Fibroblast of villous mesenchyme (primary cell): ENCODE data around the gene SRI. TPM values are rescaled to one million over a fixed set of nuclear protein-coding genes. Genes with fewer than 3 reads are reported as not detected.
A peak's percentile ranks its signal among the peaks of the same experiment; 100 is the strongest.

Experiments
- DNase-seq: peaks from one replicate; pipeline ENCODE4 v3.0.0-alpha.2; 2010; ENCODE audit warnings: low read depth
- H3K4me3 ChIP-seq: 2 replicates; pipeline ENCODE4 v1.5.1; 2011; ENCODE audit warnings: low read depth, mild to moderate bottlenecking, low read length
- total RNA-seq: library from RNA; depleted of rRNA; stranded (reverse); fragments of >200 nt; gene quantifications from 2 replicates; pipeline ENCODE4 v1.2.3, GENCODE V29; 2012
- TF ChIP-seq, protein P1 (sequence below): IDR thresholded peaks from 2 replicates; pipeline ENCODE4 v1.5.1; 2012; ENCODE audit warnings: low read depth, mild to moderate bottlenecking, low read length; ENCODE audit not compliant: insufficient read depth

Gene SRI
- total RNA-seq, 1 donor, result 81.2 TPM

GRCh38 chr7:88191911-88192310, 27.9 kb downstream of the SRI start:
- H3K4me3 ChIP-seq, result no peak overlapping the region
- no peak for DNase-seq
- TF ChIP-seq, protein P1, sequence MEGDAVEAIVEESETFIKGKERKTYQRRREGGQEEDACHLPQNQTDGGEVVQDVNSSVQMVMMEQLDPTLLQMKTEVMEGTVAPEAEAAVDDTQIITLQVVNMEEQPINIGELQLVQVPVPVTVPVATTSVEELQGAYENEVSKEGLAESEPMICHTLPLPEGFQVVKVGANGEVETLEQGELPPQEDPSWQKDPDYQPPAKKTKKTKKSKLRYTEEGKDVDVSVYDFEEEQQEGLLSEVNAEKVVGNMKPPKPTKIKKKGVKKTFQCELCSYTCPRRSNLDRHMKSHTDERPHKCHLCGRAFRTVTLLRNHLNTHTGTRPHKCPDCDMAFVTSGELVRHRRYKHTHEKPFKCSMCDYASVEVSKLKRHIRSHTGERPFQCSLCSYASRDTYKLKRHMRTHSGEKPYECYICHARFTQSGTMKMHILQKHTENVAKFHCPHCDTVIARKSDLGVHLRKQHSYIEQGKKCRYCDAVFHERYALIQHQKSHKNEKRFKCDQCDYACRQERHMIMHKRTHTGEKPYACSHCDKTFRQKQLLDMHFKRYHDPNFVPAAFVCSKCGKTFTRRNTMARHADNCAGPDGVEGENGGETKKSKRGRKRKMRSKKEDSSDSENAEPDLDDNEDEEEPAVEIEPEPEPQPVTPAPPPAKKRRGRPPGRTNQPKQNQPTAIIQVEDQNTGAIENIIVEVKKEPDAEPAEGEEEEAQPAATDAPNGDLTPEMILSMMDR, result no peak

DNA sequence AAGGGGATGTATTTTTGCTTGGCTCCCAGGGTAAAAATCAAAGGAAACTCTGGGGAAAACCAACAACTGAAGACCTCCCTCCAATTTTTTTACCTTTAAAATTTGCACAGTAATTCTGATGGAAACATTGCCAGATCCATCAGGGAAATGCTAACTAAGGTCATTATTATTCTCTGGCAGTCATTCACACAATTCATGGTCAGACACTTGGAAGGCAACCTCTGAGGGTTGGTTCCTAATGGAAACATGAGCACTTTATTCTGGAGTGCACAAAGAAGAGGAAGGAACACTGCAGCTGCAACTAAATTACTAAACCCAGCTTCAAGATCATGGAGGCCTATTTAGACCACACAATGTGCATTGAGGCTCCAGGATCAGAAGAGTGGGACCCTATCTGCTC, 34.2 kb downstream of the SRI start:
- no peak for DNase-seq
- no peak overlapping the region for H3K4me3 ChIP-seq
- TF ChIP-seq, protein P1, result no peak

- no peak overlapping the region for H3K4me3 ChIP-seq
- DNase-seq, result peak; percentile 3
- TF ChIP-seq, protein P1, result no peak
Observed at GRCh38 chr7:88184848-88185304, 35.0 kb downstream of the SRI start.

DNA sequence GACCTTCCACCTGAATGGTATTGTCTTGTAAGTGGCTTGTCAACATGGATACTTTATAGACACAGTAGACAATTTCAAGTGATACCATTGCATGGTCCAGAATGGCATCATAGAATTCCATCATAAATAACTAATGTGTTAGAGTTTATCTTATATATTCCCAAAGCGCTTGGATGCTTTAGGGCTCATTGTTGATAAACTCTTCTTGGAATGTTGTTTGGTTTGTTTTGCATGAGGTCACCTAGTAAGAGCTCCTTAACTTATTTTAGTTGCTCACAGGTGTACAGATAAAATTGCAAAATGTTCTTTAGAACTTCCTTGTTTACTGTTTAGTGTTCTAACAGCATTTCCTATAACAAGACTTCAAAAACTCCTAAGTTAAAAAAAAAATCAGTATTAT, 36.8 kb downstream of the SRI start:
- no peak overlapping the region for H3K4me3 ChIP-seq
- no peak for DNase-seq

DNA sequence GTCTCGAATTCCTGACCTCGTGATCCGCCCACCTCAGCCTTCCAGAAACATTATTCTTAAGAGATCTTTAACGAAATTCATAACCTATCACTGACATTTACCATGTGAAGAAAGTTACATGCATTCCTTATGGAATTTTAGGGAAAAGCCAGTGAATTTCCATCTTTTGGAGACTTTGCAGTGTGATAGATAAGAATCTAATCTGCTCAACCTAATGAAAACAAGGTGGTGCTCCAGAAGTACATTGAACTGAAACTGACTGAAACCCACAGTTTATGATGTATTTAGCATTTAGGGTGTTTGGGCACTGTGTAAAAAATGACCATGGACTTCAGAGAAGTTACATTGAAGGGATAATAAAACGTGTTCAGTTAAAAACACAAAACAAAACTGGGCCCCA, 43.6 kb downstream of the SRI start:
- DNase-seq, result no peak
- TF ChIP-seq, protein P1, result no peak
- no peak overlapping the region for H3K4me3 ChIP-seq

More for the DNA sequence above, 36.8 kb downstream of the SRI start:
- TF ChIP-seq, protein P1, result no peak

DNA sequence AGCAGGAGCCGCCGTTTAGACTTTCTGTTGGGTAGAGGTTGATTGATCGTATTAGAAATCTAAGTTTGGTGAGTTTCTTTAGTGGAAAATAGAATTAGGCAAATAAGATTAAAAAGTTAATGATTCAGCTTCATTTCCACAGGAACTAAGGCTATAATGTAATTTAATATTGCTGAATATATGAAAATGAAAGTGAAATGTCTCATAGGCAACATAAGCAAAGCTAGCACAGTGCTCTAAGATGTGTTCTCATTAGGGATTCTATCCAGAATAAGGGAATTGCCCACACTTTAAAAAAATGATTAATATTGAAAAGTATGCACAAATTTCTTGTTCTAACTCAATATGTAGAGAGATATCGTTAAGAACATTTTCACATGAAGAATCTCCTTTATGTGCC, 47.0 kb downstream of the SRI start:
- H3K4me3 ChIP-seq, result no peak overlapping the region
- DNase-seq, result no peak
- TF ChIP-seq, protein P1, result no peak

DNA sequence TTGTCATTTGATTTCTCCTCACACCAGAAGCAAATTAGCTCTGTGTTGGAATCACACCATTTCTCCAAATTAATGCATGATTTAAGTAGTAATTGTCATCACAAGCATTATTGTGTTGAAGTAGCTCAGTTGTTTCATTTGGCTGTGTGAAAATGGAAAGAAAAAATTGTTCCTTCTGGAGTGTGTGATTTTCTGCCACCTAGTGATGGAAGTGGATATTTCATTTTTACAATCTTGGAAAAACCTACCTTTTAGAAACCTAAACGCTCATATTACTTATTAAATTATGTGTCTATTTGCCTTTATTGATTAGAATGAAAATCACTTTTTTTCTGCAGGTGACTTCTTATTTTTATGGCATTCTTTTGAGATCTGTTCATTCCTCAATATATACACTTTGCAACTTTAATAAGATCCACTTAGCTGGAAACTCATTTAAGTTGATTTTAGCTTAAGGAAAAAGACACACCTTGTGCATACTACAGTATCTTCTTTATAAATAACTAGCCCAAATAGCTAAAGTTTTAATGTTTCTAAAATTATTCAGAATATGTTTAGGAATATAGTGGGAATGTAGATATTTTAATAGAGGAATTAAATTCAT, 50.0 kb downstream of the SRI start:
- TF ChIP-seq, protein P1, result peak; percentile 52
- H3K4me3 ChIP-seq, result no peak overlapping the region
- DNase-seq, result peak; percentile 13
